ENCODE measurements around the gene P3H2.

GRCh38 chr3:190013943-190014924 is 106.5 kb downstream of the P3H2 start:
- TF ChIP-seq CTCF (conservative IDR thresholded peaks at IDR 0.05 in 1 of 2, IDR thresholded peaks at IDR 0.05 in 1 of 2; ENCODE audit: low read depth in 1 of 2, low read length in 2 of 2) (no peak), EZH2 (IDR thresholded peaks at IDR 0.05; ENCODE audit: low read length, missing control alignments) (no peak)
